ENCODE measurements around the gene RSRC1. TPM values are rescaled to one million over a fixed set of nuclear protein-coding genes. Genes with fewer than 3 reads are reported as not detected.

The RSRC1 gene
- total RNA-seq, 1 experiment from 2014 or later: 49.4 TPM

DNA sequence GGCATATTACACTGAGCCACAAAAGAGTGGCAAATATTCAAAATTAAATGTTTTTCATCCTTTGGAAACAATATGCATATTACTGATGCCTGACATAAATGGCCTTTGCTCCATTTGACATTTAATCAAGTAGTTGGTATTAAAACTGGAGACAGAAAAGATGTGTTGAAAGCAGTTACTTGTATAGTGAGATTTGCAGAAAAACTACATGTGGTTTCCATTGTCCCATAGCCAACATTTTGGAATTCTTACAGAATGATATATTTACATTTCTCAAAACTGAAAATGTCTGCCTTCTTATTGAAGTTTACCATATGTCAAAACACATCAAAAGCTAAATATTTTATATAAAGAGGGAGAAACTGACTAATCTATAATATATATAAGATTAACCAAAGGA is 25.2 kb upstream of the RSRC1 start:
- Histone ChIP-seq H3K27me3 (ENCODE audit: control insufficient read depth, insufficient read depth, low read length) (peaks cover 13% of the 10 kb centered on the region; the same call in 1 of the 2 replicates), H3K9me3 (ENCODE audit: control insufficient read depth, insufficient read depth, low read depth, low read length) (no peaks in the 10 kb centered on the region), H3K36me3 (ENCODE audit: control insufficient read depth, insufficient read depth, low read length) (no peaks in the 10 kb centered on the region), H3K27ac (ENCODE audit: low read length) (no peak overlapping the region), H3K4me1 (ENCODE audit: control insufficient read depth, insufficient read depth, low read length) (no peaks in the 10 kb centered on the region), H3K4me3 (ENCODE audit: low read depth in 2 of 2, low read length in 2 of 2) (no peak overlapping the region)
- TF ChIP-seq, protein P1, sequence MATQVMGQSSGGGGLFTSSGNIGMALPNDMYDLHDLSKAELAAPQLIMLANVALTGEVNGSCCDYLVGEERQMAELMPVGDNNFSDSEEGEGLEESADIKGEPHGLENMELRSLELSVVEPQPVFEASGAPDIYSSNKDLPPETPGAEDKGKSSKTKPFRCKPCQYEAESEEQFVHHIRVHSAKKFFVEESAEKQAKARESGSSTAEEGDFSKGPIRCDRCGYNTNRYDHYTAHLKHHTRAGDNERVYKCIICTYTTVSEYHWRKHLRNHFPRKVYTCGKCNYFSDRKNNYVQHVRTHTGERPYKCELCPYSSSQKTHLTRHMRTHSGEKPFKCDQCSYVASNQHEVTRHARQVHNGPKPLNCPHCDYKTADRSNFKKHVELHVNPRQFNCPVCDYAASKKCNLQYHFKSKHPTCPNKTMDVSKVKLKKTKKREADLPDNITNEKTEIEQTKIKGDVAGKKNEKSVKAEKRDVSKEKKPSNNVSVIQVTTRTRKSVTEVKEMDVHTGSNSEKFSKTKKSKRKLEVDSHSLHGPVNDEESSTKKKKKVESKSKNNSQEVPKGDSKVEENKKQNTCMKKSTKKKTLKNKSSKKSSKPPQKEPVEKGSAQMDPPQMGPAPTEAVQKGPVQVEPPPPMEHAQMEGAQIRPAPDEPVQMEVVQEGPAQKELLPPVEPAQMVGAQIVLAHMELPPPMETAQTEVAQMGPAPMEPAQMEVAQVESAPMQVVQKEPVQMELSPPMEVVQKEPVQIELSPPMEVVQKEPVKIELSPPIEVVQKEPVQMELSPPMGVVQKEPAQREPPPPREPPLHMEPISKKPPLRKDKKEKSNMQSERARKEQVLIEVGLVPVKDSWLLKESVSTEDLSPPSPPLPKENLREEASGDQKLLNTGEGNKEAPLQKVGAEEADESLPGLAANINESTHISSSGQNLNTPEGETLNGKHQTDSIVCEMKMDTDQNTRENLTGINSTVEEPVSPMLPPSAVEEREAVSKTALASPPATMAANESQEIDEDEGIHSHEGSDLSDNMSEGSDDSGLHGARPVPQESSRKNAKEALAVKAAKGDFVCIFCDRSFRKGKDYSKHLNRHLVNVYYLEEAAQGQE (IDR thresholded peaks at IDR 0.05; ENCODE audit: insufficient read depth in 1 of 2, low read depth in 2 of 2, low read length in 1 of 2): no peak
- TF ChIP-seq SIN3A (IDR thresholded peaks at IDR 0.05; ENCODE audit: borderline replicate concordance, insufficient read depth, low read depth, low read length) (no peak), TCF7L2 (IDR thresholded peaks at IDR 0.05; ENCODE audit: low read depth, low read length) (no peak)
- ATAC-seq: no peak
- CTCF ChIA-PET: no interaction called here
- in situ Hi-C loops (cut with HindIII; ENCODE audit: low pct_unique_long_range_greater_than_20kb, low sequenced_read_pairs) (no loop called here), intact Hi-C loops (cut with micrococcal nuclease; ENCODE audit: unreplicated experiment) (loop anchor here (10.0 kb wide), 2 partner anchors 440 to 470 kb away; no protein-coding TSS in a partner anchor)
- DNase-seq (ENCODE audit: low read depth, low spot score): no peak
- POLR2A ChIA-PET: interaction anchor here (0.7 kb wide), 1 partner anchor 295 kb away, joined by 5 read pairs; no protein-coding TSS in a partner anchor
- no TSS peak for BruUV-seq (replicated peaks)

DNA sequence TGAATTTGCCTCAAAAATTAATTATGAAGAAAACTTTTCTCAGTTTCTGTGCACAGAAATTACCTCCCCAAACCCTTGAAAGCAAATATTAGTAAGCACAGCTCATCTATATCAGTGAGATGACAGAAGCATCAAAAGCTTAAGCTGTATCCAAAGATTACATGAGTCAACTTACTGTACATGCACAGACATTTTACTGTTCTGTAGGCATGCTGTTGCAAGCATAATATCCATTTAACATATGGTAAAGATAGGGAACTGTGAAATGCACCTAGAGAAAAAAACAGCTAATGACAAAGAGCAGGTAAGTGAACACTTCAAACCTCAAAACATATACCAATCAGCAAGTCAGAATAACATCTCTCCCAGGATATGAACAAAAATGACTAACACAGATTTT is 24.5 kb upstream of the RSRC1 start:
- no peaks in the 10 kb centered on the region for H3K4me1 ChIP-seq (ENCODE audit: control insufficient read depth, insufficient read depth, low read length)
- POLR2A ChIA-PET: no interaction called here
- BruUV-seq (replicated peaks): no TSS peak
- no peak overlapping the region for H3K4me3 ChIP-seq (ENCODE audit: low read depth in 2 of 2, low read length in 2 of 2)
- DNase-seq (ENCODE audit: low read depth, low spot score) (no peak), ATAC-seq (no peak)
- H3K36me3 ChIP-seq (ENCODE audit: control insufficient read depth, insufficient read depth, low read length): no peaks in the 10 kb centered on the region
- CTCF ChIA-PET: no interaction called here
- TF ChIP-seq SIN3A (IDR thresholded peaks at IDR 0.05; ENCODE audit: borderline replicate concordance, insufficient read depth, low read depth, low read length) (no peak), TCF7L2 (IDR thresholded peaks at IDR 0.05; ENCODE audit: low read depth, low read length) (no peak), POLR2AphosphoS5 (IDR thresholded peaks at IDR 0.05; ENCODE audit: low read depth, low read length) (no peak)
- TF ChIP-seq, protein P2, sequence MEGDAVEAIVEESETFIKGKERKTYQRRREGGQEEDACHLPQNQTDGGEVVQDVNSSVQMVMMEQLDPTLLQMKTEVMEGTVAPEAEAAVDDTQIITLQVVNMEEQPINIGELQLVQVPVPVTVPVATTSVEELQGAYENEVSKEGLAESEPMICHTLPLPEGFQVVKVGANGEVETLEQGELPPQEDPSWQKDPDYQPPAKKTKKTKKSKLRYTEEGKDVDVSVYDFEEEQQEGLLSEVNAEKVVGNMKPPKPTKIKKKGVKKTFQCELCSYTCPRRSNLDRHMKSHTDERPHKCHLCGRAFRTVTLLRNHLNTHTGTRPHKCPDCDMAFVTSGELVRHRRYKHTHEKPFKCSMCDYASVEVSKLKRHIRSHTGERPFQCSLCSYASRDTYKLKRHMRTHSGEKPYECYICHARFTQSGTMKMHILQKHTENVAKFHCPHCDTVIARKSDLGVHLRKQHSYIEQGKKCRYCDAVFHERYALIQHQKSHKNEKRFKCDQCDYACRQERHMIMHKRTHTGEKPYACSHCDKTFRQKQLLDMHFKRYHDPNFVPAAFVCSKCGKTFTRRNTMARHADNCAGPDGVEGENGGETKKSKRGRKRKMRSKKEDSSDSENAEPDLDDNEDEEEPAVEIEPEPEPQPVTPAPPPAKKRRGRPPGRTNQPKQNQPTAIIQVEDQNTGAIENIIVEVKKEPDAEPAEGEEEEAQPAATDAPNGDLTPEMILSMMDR (IDR thresholded peaks at IDR 0.05): no peak
- TF ChIP-seq, protein P1 (IDR thresholded peaks at IDR 0.05; ENCODE audit: insufficient read depth in 1 of 2, low read depth in 2 of 2, low read length in 1 of 2): no peak
- no peak overlapping the region for H3K27ac ChIP-seq (ENCODE audit: low read length)
- H3K27me3 ChIP-seq (ENCODE audit: control insufficient read depth, insufficient read depth, low read length): peaks cover 16% of the 10 kb centered on the region
- in situ Hi-C loops (cut with HindIII; ENCODE audit: low pct_unique_long_range_greater_than_20kb, low sequenced_read_pairs) (no loop called here), intact Hi-C loops (cut with micrococcal nuclease; ENCODE audit: unreplicated experiment) (loop anchor here (10.0 kb wide), 2 partner anchors 439 to 471 kb away; no protein-coding TSS in a partner anchor)
- H3K9me3 ChIP-seq (ENCODE audit: control insufficient read depth, insufficient read depth, low read depth, low read length): no peaks in the 10 kb centered on the region
